Subcutaneous abdominal adipose tissue (tissue), 5 donors: Measurements from ENCODE around the gene CNOT6L.

Experiments used
- H3K27ac ChIP-seq: one replicate; pipeline ENCODE4 v1.7.0; 2013; ENCODE audit warnings: low read depth, mild to moderate bottlenecking, inconsistent platforms, low read length, moderate library complexity
- H3K27me3 ChIP-seq, 5 donors: one replicate each; pipeline ENCODE4 v1.7.0; 2013; ENCODE audit warnings: low read length in 5 of 5, inconsistent platforms in 1 of 5; ENCODE audit not compliant: control insufficient read depth in 5 of 5, insufficient read depth in 4 of 5
- H3K36me3 ChIP-seq, 5 donors: one replicate each; pipeline ENCODE4 v1.7.0; 2013; ENCODE audit warnings: low read length in 5 of 5; ENCODE audit not compliant: control insufficient read depth in 5 of 5, insufficient read depth in 5 of 5
- H3K4me1 ChIP-seq, 5 donors: one replicate each; pipeline ENCODE4 v1.7.0; 2013; ENCODE audit warnings: low read length in 5 of 5, mild to moderate bottlenecking in 3 of 5, moderate library complexity in 1 of 5; ENCODE audit not compliant: control insufficient read depth in 5 of 5, insufficient read depth in 5 of 5
- H3K4me3 ChIP-seq, 5 donors: one replicate each; pipeline ENCODE4 v1.7.0; 2013; ENCODE audit warnings: low read length in 5 of 5, low read depth in 1 of 5
- H3K9ac ChIP-seq, 5 donors: one replicate each; pipeline ENCODE4 v1.7.0; 2013; ENCODE audit warnings: low read length in 5 of 5, mild to moderate bottlenecking in 4 of 5, moderate library complexity in 3 of 5
- H3K9me3 ChIP-seq, 5 donors: one replicate each; pipeline ENCODE4 v1.7.0; 2013; ENCODE audit warnings: low read length in 5 of 5; ENCODE audit not compliant: control insufficient read depth in 5 of 5
- donor health status: healthy.
- donor health status: healthy.
- donor health status: healthy.
- donor health status: healthy.
- donor health status: healthy.

The CNOT6L gene

DNA sequence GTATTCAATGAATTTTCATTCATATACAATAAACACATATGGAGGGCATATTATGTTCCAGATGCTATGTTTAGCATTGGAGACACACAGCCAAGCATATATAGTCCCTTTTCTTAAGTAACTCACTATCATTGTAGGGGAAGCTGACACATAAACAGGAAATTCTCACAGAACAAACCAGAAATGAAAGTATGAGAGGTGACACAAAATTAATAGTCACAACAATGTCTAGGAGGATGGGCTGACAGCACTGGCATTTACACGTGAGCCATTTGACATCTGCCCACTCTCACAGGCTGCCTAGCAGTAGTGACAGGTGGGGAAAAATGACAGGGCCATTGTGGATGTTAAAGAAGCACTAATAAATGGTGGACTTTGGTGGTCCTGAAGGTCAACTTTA, 2.6 kb upstream of the CNOT6L start:
- H3K36me3 ChIP-seq, result no peaks in the 10 kb centered on the region
- no peaks in the 10 kb centered on the region for H3K27me3 ChIP-seq
- H3K4me1 ChIP-seq, result peaks cover 7 to 25% (median 19%) of the 10 kb centered on the region in 5 donors
- no peak overlapping the region for H3K9ac ChIP-seq
- no peak overlapping the region for H3K4me3 ChIP-seq
- H3K27ac ChIP-seq, result no peak overlapping the region
- H3K9me3 ChIP-seq, result no peaks in the 10 kb centered on the region

DNA sequence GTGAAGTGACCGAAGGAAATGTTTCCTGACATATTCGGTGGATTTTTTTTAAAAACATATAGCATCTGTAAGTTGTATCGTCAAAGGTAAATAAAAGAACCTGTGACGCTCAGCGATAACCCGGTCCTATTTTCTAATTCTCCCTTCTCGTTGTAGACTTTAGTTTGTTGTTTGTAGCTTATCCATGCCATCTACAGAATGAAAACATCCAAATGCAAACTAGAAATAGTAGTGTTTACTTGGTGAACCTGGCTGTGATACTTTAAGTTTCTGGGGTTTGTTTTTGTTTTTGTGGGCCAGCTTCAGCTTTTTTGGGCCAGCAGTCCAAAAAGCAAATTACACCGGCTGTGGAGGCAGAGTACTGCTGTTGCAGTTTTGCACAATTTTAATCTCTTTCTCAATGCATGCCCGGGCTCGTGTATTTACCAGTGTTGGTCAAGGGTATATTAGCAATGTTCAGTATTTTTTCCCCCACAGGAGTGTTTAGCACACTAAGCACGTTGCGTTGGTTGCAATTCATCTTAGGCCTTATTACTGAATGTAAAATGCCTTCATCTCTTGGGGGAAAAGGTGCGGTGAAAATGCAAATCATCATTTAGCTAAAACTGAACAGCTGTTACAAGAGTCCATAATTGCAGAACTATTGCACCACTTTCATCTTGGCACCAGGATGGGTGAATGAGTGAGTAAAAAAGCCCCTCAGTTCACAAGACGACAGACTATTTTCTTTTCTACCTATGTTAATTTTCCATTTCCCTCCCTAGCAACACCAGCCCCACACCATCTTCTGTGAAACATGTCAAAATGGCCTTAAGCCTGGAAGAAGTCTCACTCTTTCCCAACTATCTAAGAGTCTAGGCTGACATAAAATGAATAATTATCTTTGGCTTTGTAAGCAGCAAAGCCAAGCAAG, 1.7 kb upstream of the CNOT6L start:
- Histone ChIP-seq H3K4me3 (peak overlapping the region; percentile 80 to 94 (median 92)), H3K27ac (peak overlapping the region; percentile 91), H3K9me3 (no peaks in the 10 kb centered on the region), H3K4me1 (peaks cover 7 to 25% (median 19%) of the 10 kb centered on the region in 5 donors), H3K9ac (peak overlapping the region; percentile 79 to 95 (median 91)), H3K36me3 (no peaks in the 10 kb centered on the region), H3K27me3 (no peaks in the 10 kb centered on the region)

DNA sequence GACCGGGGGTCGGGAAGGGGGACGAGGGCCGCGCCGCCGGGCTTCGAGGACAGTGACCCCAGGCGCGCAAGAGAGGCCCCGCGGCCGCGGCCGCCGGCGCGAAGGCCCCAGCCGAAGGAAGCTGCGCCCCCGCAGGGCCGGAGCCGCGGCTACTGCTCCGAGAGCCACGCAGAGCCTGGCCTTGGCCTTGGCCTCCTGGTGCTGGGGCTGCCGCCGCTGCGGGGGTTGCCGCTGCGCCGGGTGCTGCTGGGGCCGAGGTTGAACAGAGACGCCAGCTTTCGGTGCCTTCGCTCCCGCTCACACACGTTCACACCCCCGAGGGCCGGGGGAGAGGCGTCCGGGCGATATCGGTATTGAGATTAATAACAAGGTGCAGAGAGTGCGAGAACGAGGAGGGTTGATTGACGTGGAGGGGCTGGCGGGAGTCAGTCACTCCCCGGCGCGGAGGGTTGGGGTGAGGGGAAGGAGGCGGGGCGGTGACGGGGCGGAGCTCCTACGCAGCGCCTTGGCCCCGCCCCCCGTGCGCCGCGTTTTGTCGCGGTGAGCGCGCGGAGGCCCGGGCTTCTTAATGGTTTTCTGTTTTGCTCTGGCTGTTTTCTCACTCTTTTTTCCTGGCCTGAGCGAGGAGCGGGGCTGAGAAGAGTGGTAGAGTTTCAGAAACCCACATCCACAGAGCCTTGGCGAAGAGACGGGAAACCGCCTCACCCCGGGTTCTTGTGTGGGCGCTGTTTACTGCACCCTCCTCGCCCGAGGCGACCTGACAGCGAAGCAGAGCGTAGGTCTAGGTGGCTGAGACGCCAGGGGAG, 878 bp upstream of the CNOT6L start:
- H3K9ac ChIP-seq, result peak overlapping the region; percentile 79 to 95 (median 91)
- H3K9me3 ChIP-seq, result no peaks in the 10 kb centered on the region
- H3K27me3 ChIP-seq, result no peaks in the 10 kb centered on the region
- H3K4me3 ChIP-seq, result peak overlapping the region; percentile 80 to 94 (median 92)
- peak overlapping the region; percentile 91 for H3K27ac ChIP-seq
- no peaks in the 10 kb centered on the region for H3K36me3 ChIP-seq
- H3K4me1 ChIP-seq, result peaks cover 7 to 28% (median 21%) of the 10 kb centered on the region in 5 donors

DNA sequence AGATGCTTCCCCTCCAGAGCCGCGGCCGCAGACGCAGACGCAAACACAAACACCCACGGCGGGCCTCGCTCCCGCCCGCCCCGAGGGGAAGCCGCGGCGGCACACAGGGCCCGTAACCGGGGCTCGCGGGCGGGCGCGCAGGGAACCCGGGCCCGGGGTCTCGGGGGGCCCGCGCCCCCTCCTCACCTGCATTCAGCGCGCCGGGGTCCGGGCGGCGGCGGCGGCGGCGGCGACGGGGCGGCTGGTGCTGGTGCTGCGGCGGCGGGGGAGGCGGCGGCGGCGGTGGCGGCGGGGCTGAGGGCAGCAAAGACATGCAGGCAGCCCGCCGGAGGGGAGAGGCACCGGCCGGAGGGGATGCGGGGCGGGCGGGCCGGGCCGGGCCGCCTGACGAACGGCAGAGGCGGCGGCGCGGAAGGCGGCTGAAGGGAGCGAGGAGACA, 255 bp upstream of the CNOT6L start:
- H3K9ac ChIP-seq, result peak overlapping the region in 4 of 5 donors; percentile 86 to 95 (median 92)
- no peaks in the 10 kb centered on the region for H3K36me3 ChIP-seq
- no peaks in the 10 kb centered on the region for H3K27me3 ChIP-seq
- peaks cover 7 to 28% (median 21%) of the 10 kb centered on the region in 5 donors for H3K4me1 ChIP-seq
- H3K4me3 ChIP-seq, result peak overlapping the region; percentile 79 to 96 (median 89)
- peak overlapping the region; percentile 91 for H3K27ac ChIP-seq
- no peaks in the 10 kb centered on the region for H3K9me3 ChIP-seq

DNA sequence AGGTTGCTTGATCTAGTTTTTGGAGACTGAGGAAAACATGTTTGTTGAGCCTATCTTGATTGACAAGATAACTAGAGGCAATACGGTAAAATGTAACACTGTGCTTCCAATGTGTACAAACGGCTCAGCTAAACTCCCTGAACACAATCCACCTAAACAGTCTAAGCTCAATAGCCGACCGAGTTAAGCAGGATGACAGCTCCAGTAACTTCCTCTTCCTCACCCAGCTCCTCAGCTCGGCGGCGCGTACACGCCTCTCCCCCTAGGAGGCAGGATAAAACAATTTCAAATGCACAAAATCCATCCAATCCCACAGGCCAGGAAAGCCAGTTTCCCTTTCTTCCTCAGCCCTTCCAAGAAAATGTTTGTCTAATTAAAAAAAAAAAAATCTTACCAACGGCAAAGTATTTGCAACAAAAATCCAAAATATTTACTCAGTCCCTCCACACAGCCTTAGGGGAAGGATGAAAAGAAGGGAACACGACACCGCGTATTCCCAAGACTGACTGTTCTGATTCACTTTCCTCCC, 1.0 kb downstream of the CNOT6L start:
- H3K9ac ChIP-seq, result peak overlapping the region; percentile 48 to 90 (median 76)
- peaks cover 7 to 31% (median 24%) of the 10 kb centered on the region in 5 donors for H3K4me1 ChIP-seq
- no peaks in the 10 kb centered on the region for H3K36me3 ChIP-seq
- peak overlapping the region; percentile 86 to 96 (median 89) for H3K4me3 ChIP-seq
- no peaks in the 10 kb centered on the region for H3K9me3 ChIP-seq
- H3K27ac ChIP-seq, result peak overlapping the region; percentile 79
- no peaks in the 10 kb centered on the region for H3K27me3 ChIP-seq

DNA sequence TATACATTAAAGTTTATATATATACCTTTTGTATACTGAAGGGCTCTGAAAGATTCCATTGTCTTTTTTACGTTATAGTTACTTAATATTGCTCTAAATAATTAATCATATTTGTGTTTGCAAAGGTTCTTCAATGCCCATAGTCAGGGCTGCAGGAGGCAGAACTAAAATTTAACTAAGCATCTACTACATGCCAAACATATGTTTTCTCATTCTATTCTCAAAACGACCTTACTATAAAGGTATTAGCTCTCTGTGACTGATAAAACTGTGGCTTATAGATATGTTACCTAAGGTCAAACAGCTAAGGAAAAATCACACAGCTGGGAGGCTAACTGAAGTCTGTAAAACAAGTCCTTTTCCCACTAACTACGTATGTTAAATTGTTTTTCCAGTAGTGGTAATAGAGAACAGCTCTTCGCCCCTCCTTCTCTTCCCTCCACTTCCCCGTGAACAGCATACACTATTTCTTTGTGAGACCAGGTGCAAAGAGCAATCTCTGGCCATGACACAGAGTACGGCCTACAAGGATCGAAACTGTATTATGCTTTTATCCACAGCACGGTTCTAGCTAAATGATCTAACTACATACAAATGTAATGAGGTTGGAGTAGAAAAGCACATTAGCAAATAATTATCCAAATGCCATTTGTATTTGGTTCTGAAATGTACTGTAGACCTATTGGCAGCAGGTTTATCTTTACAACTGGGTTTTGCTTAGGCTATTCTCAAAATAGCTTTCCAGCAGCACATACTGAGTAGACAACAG, 1.7 kb downstream of the CNOT6L start:
- Histone ChIP-seq H3K36me3 (no peaks in the 10 kb centered on the region), H3K27ac (peak overlapping the region; percentile 79), H3K4me1 (peaks cover 7 to 31% (median 24%) of the 10 kb centered on the region in 5 donors), H3K4me3 (peak overlapping the region; percentile 86 to 96 (median 89)), H3K9ac (peak overlapping the region; percentile 48 to 90 (median 76)), H3K27me3 (no peaks in the 10 kb centered on the region), H3K9me3 (no peaks in the 10 kb centered on the region)

DNA sequence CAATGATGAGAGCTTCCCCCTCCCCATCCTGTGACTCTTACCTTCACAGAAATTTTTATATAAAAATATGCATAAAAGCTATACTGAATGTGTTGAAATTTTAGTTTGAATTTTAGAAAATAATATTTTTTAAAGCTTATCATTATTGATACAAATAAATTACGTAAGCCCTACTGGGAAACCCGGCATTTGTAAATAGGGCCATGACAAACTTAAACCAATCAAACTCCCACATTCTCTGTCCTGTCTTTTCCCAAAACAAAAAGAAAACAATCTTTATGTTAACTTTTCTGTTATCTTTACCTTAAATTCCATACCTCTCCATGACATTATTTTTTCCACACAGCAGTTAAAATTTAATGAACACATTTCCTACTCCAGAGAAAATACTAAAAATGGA, 2.6 kb downstream of the CNOT6L start:
- H3K27me3 ChIP-seq, result no peaks in the 10 kb centered on the region
- H3K9ac ChIP-seq, result no peak overlapping the region
- H3K36me3 ChIP-seq, result no peaks in the 10 kb centered on the region
- peaks cover 7 to 25% (median 24%) of the 10 kb centered on the region in 5 donors for H3K4me1 ChIP-seq
- H3K27ac ChIP-seq, result peak overlapping the region; percentile 18
- no peaks in the 10 kb centered on the region for H3K9me3 ChIP-seq
- H3K4me3 ChIP-seq, result no peak overlapping the region

DNA sequence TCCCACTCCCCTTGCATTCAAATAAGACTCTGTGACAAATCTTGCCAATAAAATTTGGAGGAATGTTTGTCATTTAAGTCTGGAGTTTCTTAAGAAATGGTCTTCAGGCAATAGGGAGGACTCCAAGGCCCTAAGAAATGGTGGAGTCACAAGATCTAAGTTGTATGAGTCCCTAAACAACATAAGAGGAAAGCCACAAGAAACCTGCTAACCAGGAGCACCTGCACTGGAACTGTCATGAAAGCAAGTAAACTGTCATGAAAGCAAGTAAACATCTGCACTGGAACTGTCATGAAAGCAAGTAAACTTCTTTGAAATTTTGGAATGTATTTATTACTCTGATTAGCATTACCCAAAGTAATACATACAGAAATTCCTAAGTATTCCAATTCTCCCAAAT, 3.5 kb downstream of the CNOT6L start:
- H3K4me3 ChIP-seq, result no peak overlapping the region
- H3K27me3 ChIP-seq, result no peaks in the 10 kb centered on the region
- no peaks in the 10 kb centered on the region for H3K36me3 ChIP-seq
- H3K27ac ChIP-seq, result no peak overlapping the region
- H3K4me1 ChIP-seq, result peaks cover 3 to 16% (median 15%) of the 10 kb centered on the region in 5 donors
- no peaks in the 10 kb centered on the region for H3K9me3 ChIP-seq
- H3K9ac ChIP-seq, result no peak overlapping the region

DNA sequence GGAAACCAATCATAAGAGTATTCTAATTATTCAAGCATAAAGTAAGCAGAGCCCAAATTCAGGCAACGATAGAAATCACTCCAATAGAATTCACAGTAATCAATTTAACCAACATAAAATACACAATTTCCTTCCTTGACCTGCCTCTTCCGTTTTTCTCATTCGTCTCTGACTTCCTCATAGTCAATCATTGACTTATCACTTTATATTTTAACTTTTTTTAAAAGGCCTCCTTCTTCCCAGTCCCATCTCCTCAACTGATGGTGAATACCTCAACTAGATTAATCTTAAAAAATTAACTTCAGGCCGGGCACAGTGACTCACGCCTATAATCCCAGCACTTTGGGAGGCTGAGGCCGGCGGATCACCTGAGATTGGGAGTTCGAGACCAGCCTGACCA, 13.3 kb downstream of the CNOT6L start:
- H3K36me3 ChIP-seq, result no peaks in the 10 kb centered on the region
- H3K4me1 ChIP-seq, result peaks cover 0 to 23% (median 12%) of the 10 kb centered on the region in 5 donors
- no peak overlapping the region for H3K9ac ChIP-seq
- no peaks in the 10 kb centered on the region for H3K27me3 ChIP-seq
- H3K9me3 ChIP-seq, result no peaks in the 10 kb centered on the region
- H3K4me3 ChIP-seq, result no peak overlapping the region
- no peak overlapping the region for H3K27ac ChIP-seq
